HG03064 (cell line): ENCODE data around the gene RAB34.

ENCODE experiments used
- ATAC-seq: cut with Tn5 transposase; IDR thresholded peaks from one replicate; pipeline ENCODE4 v1.9.1; 2021; ENCODE audit warnings: low read depth; ENCODE audit not compliant: unreplicated experiment

The RAB34 gene

DNA sequence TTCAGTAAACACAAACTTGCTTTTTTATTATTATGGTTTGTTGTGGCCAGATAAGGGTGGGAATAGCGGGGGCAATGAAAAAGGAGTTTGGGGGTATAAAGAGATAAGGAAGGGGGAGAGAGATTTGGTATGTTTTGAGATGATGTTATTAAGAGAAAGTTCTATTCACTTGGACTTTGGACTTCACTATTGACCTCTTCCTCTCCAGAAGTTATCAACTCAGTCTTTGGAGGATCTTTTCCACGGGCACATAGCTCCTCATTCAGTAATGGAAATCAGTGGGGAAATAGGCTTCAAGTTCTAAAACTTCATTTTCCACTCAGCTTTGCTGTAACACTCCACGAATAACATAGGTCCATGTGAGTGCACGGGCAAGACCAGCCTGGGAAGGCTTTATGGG is 29.2 kb downstream of the RAB34 start:
- ATAC-seq: no peak

DNA sequence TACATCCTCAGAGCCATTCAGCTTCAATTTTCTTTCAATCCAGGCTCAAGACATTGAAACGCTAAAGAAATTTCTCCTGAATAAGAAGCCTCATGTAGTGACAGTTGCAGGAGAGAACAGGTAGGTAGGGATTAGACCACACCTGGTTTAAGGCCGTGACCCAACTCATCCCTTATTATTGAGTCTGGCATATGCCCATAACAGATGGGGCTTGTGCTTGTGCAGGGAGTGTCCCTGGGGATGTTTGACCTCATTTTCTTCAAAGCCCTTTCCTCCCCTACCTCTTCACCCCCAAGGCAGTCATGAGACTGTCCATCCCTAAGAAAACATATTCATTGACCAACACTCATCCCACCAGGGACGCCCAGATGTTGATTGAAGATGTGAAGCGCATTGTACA is 31.4 kb downstream of the RAB34 start:
- ATAC-seq: no peak

DNA sequence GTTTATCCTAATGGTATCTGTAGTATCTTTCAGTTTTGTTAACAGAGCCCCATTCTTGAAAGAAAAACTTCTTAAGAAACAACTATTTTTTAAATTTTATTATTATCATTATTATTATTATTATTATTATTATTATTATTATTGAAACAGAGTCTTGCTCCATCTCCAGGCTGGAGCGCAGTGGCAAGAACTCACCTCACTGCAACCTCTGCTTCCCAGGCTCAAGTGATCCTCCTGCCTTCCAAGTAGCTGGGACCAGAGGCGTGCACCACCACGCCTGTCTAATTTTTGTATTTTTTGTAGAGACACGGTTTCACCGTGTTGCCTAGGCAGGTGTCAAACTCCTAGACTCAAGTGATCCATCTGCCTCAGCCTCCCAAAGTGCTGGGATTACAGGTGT is 32.3 kb downstream of the RAB34 start:
- ATAC-seq: no peak

DNA sequence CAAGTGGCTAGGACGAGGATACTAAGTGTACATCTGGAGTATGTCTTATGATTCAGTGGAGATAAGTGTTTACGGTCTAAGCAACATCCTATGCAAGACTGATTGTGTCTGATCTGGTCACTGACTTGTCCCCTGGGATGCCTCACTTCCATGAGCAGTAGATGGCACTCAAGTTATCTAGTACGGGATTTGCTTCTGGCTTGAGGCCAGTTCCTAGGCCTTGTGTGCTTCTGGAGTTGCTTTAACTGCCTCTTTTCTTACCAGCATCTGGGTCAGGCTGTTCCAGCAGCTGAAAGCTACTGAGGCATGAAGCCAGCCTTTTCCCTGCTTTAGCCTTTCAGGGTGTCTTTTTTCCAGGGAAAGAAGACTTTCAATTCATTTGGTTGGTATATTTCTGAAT is 32.7 kb downstream of the RAB34 start:
- no peak for ATAC-seq

DNA sequence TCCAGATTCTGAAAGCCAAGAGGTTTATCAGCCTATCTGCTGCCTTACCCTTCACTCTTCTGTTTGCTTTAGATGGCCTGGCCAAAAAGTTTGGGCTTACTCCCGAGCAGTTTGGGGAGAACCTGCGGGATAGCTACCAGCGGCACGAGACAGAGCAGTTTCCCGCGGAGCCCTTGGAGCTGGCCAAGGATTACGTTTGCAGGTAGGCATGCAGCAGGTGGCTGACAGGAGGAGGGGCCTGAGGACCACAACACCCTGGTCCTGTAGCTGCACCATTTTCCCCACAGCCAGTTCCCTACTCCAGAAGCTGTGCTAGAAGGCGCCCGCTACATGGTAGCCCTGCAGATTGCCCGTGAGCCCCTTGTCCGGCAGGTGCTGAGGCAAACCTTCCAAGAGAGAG is 35.0 kb downstream of the RAB34 start:
- no peak for ATAC-seq

DNA sequence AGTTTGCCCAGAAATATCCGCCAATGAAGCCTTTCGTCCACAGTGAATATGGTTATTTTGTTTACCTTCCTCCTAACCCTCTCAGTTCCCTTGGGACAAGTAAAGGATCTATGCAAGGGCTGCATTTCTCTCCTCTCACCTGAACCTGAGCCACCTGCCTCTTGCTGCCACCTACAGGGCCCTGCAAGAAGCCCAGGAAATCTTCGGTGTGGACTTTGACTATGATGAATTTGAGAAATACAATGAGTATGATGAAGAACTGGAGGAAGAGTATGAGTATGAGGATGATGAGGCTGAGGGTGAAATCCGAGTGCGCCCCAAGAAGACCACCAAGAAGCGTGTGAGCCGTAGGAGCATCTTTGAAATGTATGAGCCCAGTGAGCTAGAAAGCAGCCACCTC is 41.7 kb downstream of the RAB34 start:
- ATAC-seq: no peak

DNA sequence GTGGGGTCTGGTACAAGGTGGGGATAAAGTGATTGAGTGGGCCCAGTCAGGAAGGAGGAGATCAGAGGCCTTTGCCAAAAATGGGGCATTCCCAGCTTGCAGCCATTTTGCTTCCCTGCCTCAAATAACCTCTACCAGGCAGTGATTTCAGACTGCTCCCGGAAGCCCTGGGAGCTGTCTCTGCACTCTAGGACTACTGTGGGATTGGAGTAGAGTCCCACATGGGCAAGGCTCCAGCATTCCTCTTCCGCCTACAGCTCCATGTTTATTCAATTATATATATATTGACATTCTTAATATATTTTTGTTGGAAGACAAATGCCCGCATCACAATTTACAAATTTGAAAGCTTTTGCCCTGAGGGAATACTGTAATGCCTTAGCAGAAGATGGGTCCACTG is 42.2 kb downstream of the RAB34 start:
- no peak for ATAC-seq

DNA sequence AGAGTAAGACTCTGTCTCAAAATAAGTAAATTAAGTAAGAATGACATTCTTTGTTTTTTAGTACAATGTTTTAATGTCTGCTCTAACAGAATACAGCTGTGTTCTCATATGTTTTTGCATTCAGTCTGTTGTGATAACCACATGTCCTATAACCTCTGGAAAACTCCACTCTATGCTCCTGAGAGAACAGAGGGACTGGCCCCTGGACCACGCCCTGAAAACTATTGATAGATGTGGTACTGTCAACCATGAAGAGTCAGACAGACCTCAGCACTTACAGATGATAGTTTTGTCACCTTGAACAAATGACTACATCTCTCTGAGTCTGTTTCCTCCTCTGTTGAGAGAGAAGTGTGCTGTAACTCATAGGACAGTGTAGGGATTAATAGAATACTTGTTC is 47.8 kb downstream of the RAB34 start:
- no peak for ATAC-seq

DNA sequence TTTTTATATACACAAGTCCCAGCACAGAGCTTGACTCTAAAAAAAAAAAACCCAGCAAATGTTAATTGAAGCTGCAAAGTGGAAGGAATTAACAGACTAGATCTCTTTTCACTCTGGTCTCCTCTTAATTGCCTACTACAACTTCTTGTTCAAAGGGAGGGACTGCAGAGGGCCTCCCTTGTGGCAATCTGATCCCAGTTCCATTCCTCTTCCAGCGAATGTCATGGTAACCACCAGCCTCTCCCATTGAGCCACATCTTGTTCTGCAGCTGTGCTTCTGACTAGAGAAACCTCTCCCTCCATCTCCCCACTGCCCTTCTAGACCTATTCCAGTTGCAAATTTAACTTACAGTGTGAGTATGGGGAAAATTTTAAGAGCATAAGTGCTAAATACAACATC is 49.8 kb downstream of the RAB34 start:
- no peak for ATAC-seq

DNA sequence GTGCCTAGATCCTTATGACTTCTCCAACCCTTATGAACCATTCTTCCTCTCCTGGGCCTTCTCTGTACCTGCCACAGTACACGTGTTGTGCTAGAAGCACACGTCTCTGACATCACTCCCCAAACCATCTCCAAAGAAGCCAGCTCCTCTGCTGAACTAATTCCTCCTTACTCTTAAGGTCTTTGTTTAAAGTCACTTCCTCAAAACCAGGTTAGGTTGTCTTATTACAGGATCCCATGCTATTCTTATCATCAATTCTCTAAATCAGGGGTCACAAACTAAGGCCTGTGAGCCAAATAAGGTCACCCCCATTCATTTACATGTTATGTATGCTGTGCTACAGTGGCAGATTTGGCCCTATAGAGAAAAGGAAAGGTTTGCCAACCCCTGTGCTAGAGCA is 51.7 kb downstream of the RAB34 start:
- ATAC-seq: no peak
